Activated CD4-positive, alpha-beta T cell treated with anti-CD3 and anti-CD28 coated beads, Interleukin-2, Interleukin-6, amounts not matched to agents 100 ng/mL and 50 ng/mL, durations not matched to agents 16 hours and 8 hours (primary cell): ENCODE results near the gene LRIG3.

Experiments used
- DNase-seq: peaks from one replicate; pipeline ENCODE4 v3.0.0-alpha.2; 2020

Gene LRIG3

DNA sequence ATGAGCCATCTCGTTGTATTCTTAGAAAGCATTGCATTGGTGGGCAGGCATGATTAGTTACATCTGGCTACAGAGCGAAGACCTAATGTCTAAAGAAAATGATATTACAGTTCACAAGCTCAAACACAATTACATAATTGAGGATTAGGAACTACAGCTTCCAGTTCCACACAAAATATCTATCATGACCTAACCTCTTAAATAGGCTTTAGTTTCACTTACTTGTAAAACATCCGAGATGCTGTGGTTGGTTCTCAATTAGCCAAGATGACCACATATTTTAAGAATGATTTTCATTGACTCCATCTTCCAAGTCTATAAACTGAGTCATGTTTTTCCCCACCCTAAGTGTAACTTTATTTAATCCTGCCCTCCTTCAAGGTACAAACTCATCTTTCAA is 69.5 kb downstream of the LRIG3 start:
- DNase-seq: no peak

DNA sequence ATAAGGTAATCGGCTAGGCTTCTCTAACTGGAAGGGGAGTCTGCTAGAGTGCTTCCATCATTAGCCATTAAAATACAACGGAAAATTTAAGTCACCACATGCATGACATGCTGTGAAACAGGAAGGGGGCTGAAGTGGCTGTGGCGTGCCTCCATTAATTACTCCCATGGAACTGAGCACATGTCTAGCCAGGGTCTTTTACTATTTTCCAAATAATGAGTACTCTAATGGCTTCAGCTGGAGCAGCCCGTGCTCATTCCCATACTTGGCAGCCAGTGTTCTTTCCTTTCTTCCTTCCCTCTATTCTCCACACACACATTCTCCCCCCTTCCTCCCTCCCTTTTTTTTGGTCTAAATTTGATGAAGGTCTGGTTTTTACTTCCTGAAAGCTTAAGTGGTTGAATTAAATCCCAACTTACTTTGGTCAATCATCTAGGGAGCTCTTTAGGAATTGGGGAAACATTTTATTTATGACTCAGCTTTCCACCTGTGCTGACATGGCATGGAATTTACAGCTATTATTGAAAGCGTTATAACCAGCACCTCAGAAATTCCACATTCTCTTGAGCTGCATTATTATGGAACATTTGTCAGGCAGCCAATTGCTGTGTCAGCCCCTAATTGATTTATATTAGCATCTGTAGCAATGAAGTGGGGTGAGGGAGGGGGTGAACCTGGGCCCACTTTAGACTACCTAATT is 72.3 kb downstream of the LRIG3 start:
- DNase-seq: no peak

DNA sequence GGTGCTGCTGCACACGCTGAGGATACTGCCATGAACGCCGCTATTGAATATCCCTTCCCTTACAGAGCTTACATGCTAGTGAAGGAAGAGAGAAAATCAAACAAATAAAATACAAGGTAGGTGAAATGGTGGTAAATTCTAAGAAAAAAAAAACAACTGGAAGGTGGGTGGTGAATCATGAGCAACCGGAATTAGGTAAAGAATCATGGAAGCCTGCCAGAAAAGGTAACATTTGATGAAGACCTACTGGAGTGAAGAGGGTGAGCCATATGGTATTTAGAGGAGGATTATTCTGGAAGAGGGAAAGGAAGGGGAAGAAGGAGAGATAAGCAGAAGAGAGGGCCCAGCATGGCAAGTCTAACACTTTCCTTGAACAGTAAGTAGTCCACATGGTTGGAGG is 76.1 kb downstream of the LRIG3 start:
- no peak for DNase-seq

DNA sequence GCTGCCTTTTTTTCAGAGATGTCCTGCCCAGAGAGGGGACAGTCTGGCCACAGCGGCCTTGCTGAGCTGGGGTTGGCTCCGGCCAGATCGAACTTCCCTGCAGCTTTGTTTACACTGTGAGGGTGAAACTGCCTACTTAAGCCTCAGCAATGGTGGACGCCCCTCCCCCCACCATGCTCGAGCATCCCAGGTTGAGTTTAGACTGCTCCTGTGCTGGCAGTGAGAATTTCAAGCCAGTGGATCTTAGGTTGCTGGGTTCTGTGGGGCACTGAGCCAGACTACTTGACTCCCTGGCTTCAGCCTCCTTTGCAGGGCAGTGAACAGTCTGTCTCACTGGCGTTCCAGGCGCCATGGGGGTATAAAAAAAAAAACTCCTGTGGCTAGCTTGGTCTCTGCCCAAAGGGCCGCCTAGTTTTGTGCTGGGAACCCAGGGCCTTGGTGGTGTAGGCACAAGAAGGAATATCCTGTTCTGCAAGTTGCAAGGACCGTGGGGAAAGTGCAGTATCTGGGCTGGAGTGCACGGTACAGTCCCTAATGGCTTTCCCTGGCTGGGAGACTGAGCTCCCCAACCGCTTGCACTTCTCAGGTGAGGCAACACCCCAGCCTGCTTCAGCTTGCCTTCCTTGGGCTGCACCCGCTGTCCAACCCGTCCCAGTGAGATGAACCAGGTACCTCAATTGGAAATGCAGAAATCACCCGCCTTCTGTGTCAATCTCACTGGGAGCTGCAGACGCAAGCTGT is 79.1 kb downstream of the LRIG3 start:
- no peak for DNase-seq

DNA sequence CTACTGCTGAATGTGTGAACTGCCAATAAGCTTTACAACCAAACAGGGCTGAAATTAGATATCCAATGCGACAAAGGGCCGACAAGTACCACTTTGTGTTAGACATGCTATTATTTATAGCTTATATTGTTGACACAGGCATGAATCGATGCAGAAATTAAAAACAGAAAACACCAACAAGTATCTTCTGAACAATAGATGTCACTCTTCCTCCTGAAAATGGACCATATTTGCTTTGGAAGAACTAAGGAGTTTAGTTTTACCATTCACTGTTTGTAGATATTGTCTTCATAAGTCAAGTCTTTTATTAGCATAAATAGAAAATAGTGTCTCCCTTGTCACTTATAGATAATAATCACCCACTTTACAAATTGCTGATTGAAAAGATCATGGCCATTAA is 86.5 kb downstream of the LRIG3 start:
- DNase-seq: no peak

DNA sequence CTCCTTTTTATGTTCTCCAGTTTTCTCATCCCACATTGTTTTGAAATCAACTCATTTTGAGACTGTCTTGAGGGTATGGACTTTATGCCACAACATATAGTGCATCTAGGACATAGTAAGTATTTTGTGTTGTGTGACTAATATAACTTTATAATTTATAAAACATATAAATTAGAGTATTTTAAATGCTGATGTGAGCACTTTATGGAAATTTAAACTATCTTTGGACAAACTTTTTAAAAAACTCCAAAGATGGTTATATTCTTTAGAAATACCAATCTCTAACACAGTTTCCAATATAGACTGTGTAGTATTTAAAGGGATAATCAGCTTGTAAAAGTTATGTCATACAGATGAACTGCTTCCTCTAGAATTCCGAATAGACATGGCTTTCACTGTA is 87.4 kb downstream of the LRIG3 start:
- no peak for DNase-seq
